Measurements from ENCODE around the gene PNPLA2.

GRCh38 chr11:858762-859339 lies 40.1 kb downstream of the PNPLA2 start:
- TF ChIP-seq CTCF (IDR thresholded peaks at IDR 0.05): no peak
- TF ChIP-seq POLR2A (IDR thresholded peaks at IDR 0.05): no peak

Measured in Peyer's patch (tissue), 4 donors.